HCT116 (cell line): ENCODE data around the gene RXFP2. TPM values are rescaled to one million over a fixed set of nuclear protein-coding genes. Genes with fewer than 3 reads are reported as not detected.

ENCODE experiments used
- ATAC-seq: fragments of 200-7000 bp; cut with Tn5 transposase; 2 replicates; pipeline ENCODE4 v1.9.1; 2020; ENCODE audit warnings: mild to moderate bottlenecking, moderate library complexity
- BruUV-seq: library from RNA; stranded (reverse); fragments of 400-500 nt; replicated peaks from 2 replicates; lab custom pipeline; 2021; lab: Mats Ljungman, UMichigan
- CTCF ChIA-PET: fragments of 300-600 bp; sonication (Branson Sonifier 250); formaldehyde crosslinking; loops from one replicate; lab custom pipeline; 2021; ENCODE audit warnings: antibody characterized with exemption; lab: Charles Lee
- POLR2A ChIA-PET: fragments of 300-600, 350-600 bp; sonication (Branson Sonifier 250); formaldehyde crosslinking; loops from one replicate; lab custom pipeline; 2021; ENCODE audit warnings: antibody characterized with exemption; lab: Charles Lee
- RAD21 ChIA-PET, 2 experiments: fragments of 300-600 bp; sonication (Branson Sonifier 250); formaldehyde crosslinking; loops; one replicate each; lab custom pipeline; 2023; ENCODE audit warnings: low total read pairs in 2 of 2; ENCODE audit not compliant: uncharacterized antibody in 2 of 2, unreplicated experiment in 2 of 2, low non-redundant PET in 1 of 2; lab: Charles Lee
- DNase-seq: peaks from one replicate; pipeline ENCODE4 v3.0.0-alpha.2; 2010; ENCODE audit warnings: low read depth, low spot score
- H2AFZ ChIP-seq: fragments of 200-600 bp; shearing (Covaris generic), sonication (generic); 2 replicates; pipeline ENCODE4 v1.6.1; 2017; ENCODE audit warnings: low read depth, mixed run types, mixed read lengths, antibody characterized with exemption, low read length; ENCODE audit not compliant: poor library complexity, severe bottlenecking
- H3K27ac ChIP-seq: 2 replicates; pipeline ENCODE4 v1.5.1; 2012; ENCODE audit warnings: low read depth, low read length
- H3K27me3 ChIP-seq: fragments of 200-600 bp; sonication (generic); 2 replicates; pipeline ENCODE4 v1.6.1; 2016; ENCODE audit warnings: mixed run types, low read length, mixed read lengths; ENCODE audit not compliant: insufficient read depth
- H3K36me3 ChIP-seq, 2 experiments: fragments of 200-500 bp in 1 of 2; fragments of 200-600 bp in 1 of 2; sonication (Bioruptor generic) in 1 of 2; sonication (generic) in 1 of 2; 2 replicates each; pipeline versions ENCODE4 v1.5.1 to v1.6.1; 2014 to 2016; ENCODE audit warnings: low read length in 2 of 2, inconsistent platforms in 1 of 2, mixed read lengths in 1 of 2, mixed run types in 1 of 2; ENCODE audit not compliant: insufficient read depth in 2 of 2, control insufficient read depth in 1 of 2
- H3K4me1 ChIP-seq, 2 experiments: fragments of 200-600 bp in 1 of 2; sonication (generic) in 1 of 2; 2 replicates each; pipeline versions ENCODE4 v1.5.1 to v1.6.1; 2012 to 2017; ENCODE audit warnings: low read length in 2 of 2, inconsistent platforms in 1 of 2, mild to moderate bottlenecking in 1 of 2, mixed read lengths in 1 of 2, mixed run types in 1 of 2, moderate library complexity in 1 of 2; ENCODE audit not compliant: insufficient read depth in 2 of 2, control insufficient read depth in 1 of 2
- H3K4me2 ChIP-seq: fragments of 200-600 bp; sonication (generic); 2 replicates; pipeline ENCODE4 v1.6.1; 2017; ENCODE audit warnings: mixed run types, low read length, mixed read lengths
- H3K4me3 ChIP-seq, 2 experiments: fragments of 200-600 bp in 1 of 2; sonication (generic) in 1 of 2; replicated peaks in 1 of 2; 2 replicates each; pipeline ENCODE4 v1.5.1; 2011 to 2016; ENCODE audit warnings: low read length in 2 of 2, control low read depth in 1 of 2, low read depth in 1 of 2, mild to moderate bottlenecking in 1 of 2, mixed read lengths in 1 of 2, mixed run types in 1 of 2
- H3K79me2 ChIP-seq: fragments of 200-600 bp; sonication (generic); 2 replicates; pipeline ENCODE4 v1.6.1; 2017; ENCODE audit warnings: mild to moderate bottlenecking, mixed run types, low read length, moderate library complexity, mixed read lengths; ENCODE audit not compliant: insufficient read depth
- H3K9ac ChIP-seq: fragments of 200-600 bp; sonication (generic); 2 replicates; pipeline ENCODE4 v1.6.1; 2016; ENCODE audit warnings: low read length, mixed read lengths
- H3K9me2 ChIP-seq: fragments of 200-600 bp; sonication (generic), shearing (Covaris generic); 2 replicates; pipeline ENCODE4 v1.6.1; 2017; ENCODE audit warnings: mixed run types, mild to moderate bottlenecking, moderate library complexity; ENCODE audit not compliant: insufficient read depth
- H3K9me3 ChIP-seq, 2 experiments: fragments of 200-500 bp in 1 of 2; fragments of 200-600 bp in 1 of 2; sonication (Bioruptor generic) in 1 of 2; sonication (generic) in 1 of 2; 2 replicates each; pipeline ENCODE4 v1.6.1; 2014 to 2017; ENCODE audit warnings: low read length in 2 of 2, mixed read lengths in 2 of 2, inconsistent platforms in 1 of 2, low read depth in 1 of 2, mild to moderate bottlenecking in 1 of 2, mixed run types in 1 of 2, moderate library complexity in 1 of 2; ENCODE audit not compliant: control insufficient read depth in 1 of 2, insufficient read depth in 1 of 2
- H4K20me1 ChIP-seq: fragments of 200-600 bp; sonication (generic), shearing (Covaris generic); 2 replicates; pipeline ENCODE4 v1.6.1; 2017; ENCODE audit warnings: mixed run types, mild to moderate bottlenecking, moderate library complexity; ENCODE audit not compliant: insufficient read depth
- CEBPB ChIP-seq: IDR thresholded peaks from 2 replicates; pipeline ENCODE4 v1.6.1; 2012; ENCODE audit warnings: low read depth
- CTCF ChIP-seq, 3 experiments: fragments of 200-600 bp in 1 of 3; sonication (generic) in 1 of 3; IDR thresholded peaks in 2 of 3; conservative IDR thresholded peaks in 1 of 3; 2 replicates each; pipeline ENCODE4 v1.5.1; 2012 to 2017; ENCODE audit warnings: low read depth in 2 of 3, low read length in 2 of 3, antibody characterized with exemption in 1 of 3, borderline replicate concordance in 1 of 3, control low read depth in 1 of 3, mild to moderate bottlenecking in 1 of 3, mixed read lengths in 1 of 3, mixed run types in 1 of 3, moderate library complexity in 1 of 3; ENCODE audit not compliant: insufficient read depth in 1 of 3
- EGR1 ChIP-seq: IDR thresholded peaks from 2 replicates; pipeline ENCODE4 v1.6.1; 2012; ENCODE audit warnings: low read depth
- ELF1 ChIP-seq: IDR thresholded peaks from 2 replicates; pipeline ENCODE4 v1.6.1; 2012; ENCODE audit warnings: low read depth, borderline replicate concordance
- FOSL1 ChIP-seq: IDR thresholded peaks from 2 replicates; pipeline ENCODE4 v1.6.1; 2012; ENCODE audit warnings: low read depth
- JUND ChIP-seq: IDR thresholded peaks from 2 replicates; pipeline ENCODE4 v1.6.1; 2012
- MAX ChIP-seq: IDR thresholded peaks from 2 replicates; pipeline ENCODE4 v1.6.1; 2012
- RAD21 ChIP-seq: IDR thresholded peaks from 2 replicates; pipeline ENCODE4 v1.6.1; 2012; ENCODE audit warnings: low read depth, mild to moderate bottlenecking
- REST ChIP-seq: IDR thresholded peaks from 2 replicates; pipeline ENCODE4 v1.6.1; 2012; ENCODE audit warnings: low read depth
- SIN3A ChIP-seq: IDR thresholded peaks from 2 replicates; pipeline ENCODE4 v1.6.1; 2012; ENCODE audit warnings: low read depth
- SRF ChIP-seq: IDR thresholded peaks from 2 replicates; pipeline ENCODE4 v1.6.1; 2012; ENCODE audit warnings: low read depth
- TCF7L2 ChIP-seq: IDR thresholded peaks from 2 replicates; pipeline ENCODE4 v1.7.0; 2011; ENCODE audit warnings: borderline replicate concordance, inconsistent platforms; ENCODE audit not compliant: insufficient read depth, insufficient read length; ENCODE audit errors: extremely low read depth
- YY1 ChIP-seq: IDR thresholded peaks from 2 replicates; pipeline ENCODE4 v1.6.1; 2011; ENCODE audit warnings: low read length, low read depth, moderate library complexity, mild to moderate bottlenecking; ENCODE audit not compliant: insufficient replicate concordance; ENCODE audit errors: extremely low read depth
- ZFX ChIP-seq: fragments of 450-650 bp; IDR thresholded peaks from 2 replicates; pipeline ENCODE4 v1.6.1; 2017
- intact Hi-C: fragments of 100-400 bp; cut with micrococcal nuclease; formaldehyde crosslinking; loops from 2 replicates; pipeline ENCODE4 v1.10.0; 2022
- total RNA-seq: library from RNA; stranded (reverse); gene quantifications from one replicate; pipeline ENCODE4 v1.2.1, GENCODE V29; 2021; ENCODE audit not compliant: unreplicated experiment

Gene RXFP2
- total RNA-seq, 1 experiment from 2014 or later: not detected

- Histone ChIP-seq H3K4me3 (no peak overlapping the region), H3K27me3 (peaks cover 72% of the 10 kb centered on the region)
- POLR2A ChIA-PET: no interaction called here
- ATAC-seq: no peak
- no TSS peak for BruUV-seq
- TF ChIP-seq RAD21: peak; percentile 14; the same call in 1 of the 2 replicates
- TF ChIP-seq CTCF (IDR thresholded peaks at IDR 0.05 in 2 of 3, conservative IDR thresholded peaks at IDR 0.05 in 1 of 3; ENCODE audit: borderline replicate concordance in 1 of 3, insufficient read depth in 1 of 3, low read depth in 2 of 3, low read length in 2 of 3): peak in 1 of 3 experiments; percentile 13; a peak in 1 of 6 replicates
- TF ChIP-seq FOSL1: no peak
- TF ChIP-seq, all 23 proteins: peak for 2
- Histone ChIP-seq H3K9me3 (no peaks in the 10 kb centered on the region), H3K4me2 (no peak overlapping the region), H2AFZ (no peak overlapping the region), H3K9ac (no peak overlapping the region), H3K9me2 (no peaks in the 10 kb centered on the region), H3K27ac (no peak overlapping the region), H3K36me3 (no peaks in the 10 kb centered on the region), H4K20me1 (no peaks in the 10 kb centered on the region), H3K4me1 (no peaks in the 10 kb centered on the region), H3K79me2 (no peaks in the 10 kb centered on the region)
- intact Hi-C loops: no loop called here
- DNase-seq: no peak
- RAD21 ChIA-PET: no interaction called here
- CTCF ChIA-PET: interaction anchor here (0.7 to 1.1 kb wide), 2 partner anchors 125 to 162 kb away, joined by 4 to 9 read pairs; no protein-coding TSS in a partner anchor
These were observed 39.7 kb upstream of the RXFP2 start for GRCh38 chr13:31699650-31700049.

- RAD21 ChIA-PET: no interaction called here
- Histone ChIP-seq H3K9ac (no peak overlapping the region), H3K4me1 (no peaks in the 10 kb centered on the region), H3K27me3 (peaks cover 71% of the 10 kb centered on the region), H3K27ac (no peak overlapping the region), H4K20me1 (no peaks in the 10 kb centered on the region), H3K9me2 (no peaks in the 10 kb centered on the region), H3K79me2 (no peaks in the 10 kb centered on the region), H3K9me3 (no peaks in the 10 kb centered on the region), H3K4me3 (no peak overlapping the region), H3K4me2 (no peak overlapping the region), H2AFZ (no peak overlapping the region), H3K36me3 (no peaks in the 10 kb centered on the region)
- CTCF ChIA-PET: no interaction called here
- intact Hi-C loops: no loop called here
- BruUV-seq: no TSS peak
- DNase-seq (no peak), ATAC-seq (no peak)
- POLR2A ChIA-PET: no interaction called here
- TF ChIP-seq EGR1 (no peak), REST (no peak), CEBPB (no peak), YY1 (no peak), SRF (no peak), MAX (no peak), FOSL1 (no peak), JUND (no peak), ELF1 (no peak), SIN3A (no peak), RAD21 (no peak), ZFX (no peak), TCF7L2 (no peak)
These were observed 35.5 kb upstream of the RXFP2 start for GRCh38 chr13:31703780-31704179.
